HEK293 (cell line): ENCODE results near the gene TRPM5.

Experiments
- YY1 ChIP-seq: fragments of 450-650 bp; formaldehyde crosslinking; IDR thresholded peaks from 2 replicates; pipeline ENCODE4 v1.5.1; 2018; ENCODE audit warnings: missing biosample characterization, missing genetic modification characterization
- ZBTB7A ChIP-seq: fragments of 450-650 bp; formaldehyde crosslinking; IDR thresholded peaks from 2 replicates; pipeline ENCODE4 v1.5.1; 2016; ENCODE audit warnings: low read depth, missing biosample characterization, missing genetic modification characterization
- ZNF133 ChIP-seq: fragments of 450-650 bp; formaldehyde crosslinking; IDR thresholded peaks from 2 replicates; pipeline ENCODE4 v1.5.1; 2016; ENCODE audit warnings: missing biosample characterization, missing genetic modification characterization
- ZNF274 ChIP-seq, 2 experiments: fragments of 200-500 bp in 1 of 2; fragments of 450-650 bp in 1 of 2; sonication (Bioruptor generic) in 1 of 2; formaldehyde crosslinking in 1 of 2; IDR thresholded peaks; 2 replicates each; pipeline versions ENCODE4 v1.5.1 to v1.6.1; 2014 to 2016; ENCODE audit warnings: borderline replicate concordance in 1 of 2, inconsistent platforms in 1 of 2, low read length in 1 of 2, missing biosample characterization in 1 of 2, missing genetic modification characterization in 1 of 2
- TF ChIP-seq, protein P1 (sequence below): fragments of 450-650 bp; formaldehyde crosslinking; IDR thresholded peaks from 2 replicates; pipeline ENCODE4 v1.5.1; 2016; ENCODE audit warnings: missing biosample characterization, missing genetic modification characterization
- TF ChIP-seq, protein P2 (sequence below): fragments of 450-650 bp; formaldehyde crosslinking; IDR thresholded peaks from 2 replicates; pipeline ENCODE4 v1.5.1; 2016; ENCODE audit warnings: missing biosample characterization, missing genetic modification characterization
- TF ChIP-seq, protein P3 (sequence below): fragments of 450-650 bp; formaldehyde crosslinking; IDR thresholded peaks from 2 replicates; pipeline ENCODE4 v1.5.1; 2017; ENCODE audit warnings: missing biosample characterization, missing genetic modification characterization

DNA sequence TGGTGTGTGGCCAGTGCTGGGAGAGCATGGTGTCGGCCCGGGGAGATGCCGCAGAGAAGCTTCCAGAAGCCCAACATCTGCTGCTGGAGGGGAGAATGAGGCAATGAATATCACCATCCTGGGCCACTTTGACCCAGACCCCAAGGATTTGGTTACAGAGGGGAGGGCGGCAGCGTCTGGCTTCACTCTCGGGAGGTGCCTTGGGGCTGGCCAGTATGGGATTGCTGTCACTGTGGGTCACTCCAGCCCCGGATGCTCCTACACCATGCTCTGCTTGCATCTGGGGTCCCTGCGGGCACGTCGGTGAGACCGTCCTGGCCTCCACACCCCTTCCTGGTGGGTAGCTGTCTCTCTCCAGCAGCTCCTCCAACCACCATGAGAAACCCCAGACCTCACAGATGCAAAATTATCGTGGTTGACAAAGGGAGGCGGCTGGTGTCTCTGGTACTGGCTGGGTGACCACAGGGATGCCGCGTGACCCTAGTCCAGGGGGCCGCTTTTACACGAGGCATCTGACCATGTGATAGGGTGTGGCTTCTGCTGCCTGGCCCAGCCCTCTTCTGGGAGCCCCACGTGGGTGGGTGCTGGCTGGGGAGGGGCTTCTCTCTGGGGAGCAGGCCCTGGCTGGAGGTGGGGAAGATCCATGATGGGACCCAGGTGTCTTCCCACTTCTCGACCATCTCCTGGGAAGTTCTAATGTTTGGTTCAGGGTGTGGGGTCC, 6.2 kb upstream of the TRPM5 start:
- TF ChIP-seq, protein P1, sequence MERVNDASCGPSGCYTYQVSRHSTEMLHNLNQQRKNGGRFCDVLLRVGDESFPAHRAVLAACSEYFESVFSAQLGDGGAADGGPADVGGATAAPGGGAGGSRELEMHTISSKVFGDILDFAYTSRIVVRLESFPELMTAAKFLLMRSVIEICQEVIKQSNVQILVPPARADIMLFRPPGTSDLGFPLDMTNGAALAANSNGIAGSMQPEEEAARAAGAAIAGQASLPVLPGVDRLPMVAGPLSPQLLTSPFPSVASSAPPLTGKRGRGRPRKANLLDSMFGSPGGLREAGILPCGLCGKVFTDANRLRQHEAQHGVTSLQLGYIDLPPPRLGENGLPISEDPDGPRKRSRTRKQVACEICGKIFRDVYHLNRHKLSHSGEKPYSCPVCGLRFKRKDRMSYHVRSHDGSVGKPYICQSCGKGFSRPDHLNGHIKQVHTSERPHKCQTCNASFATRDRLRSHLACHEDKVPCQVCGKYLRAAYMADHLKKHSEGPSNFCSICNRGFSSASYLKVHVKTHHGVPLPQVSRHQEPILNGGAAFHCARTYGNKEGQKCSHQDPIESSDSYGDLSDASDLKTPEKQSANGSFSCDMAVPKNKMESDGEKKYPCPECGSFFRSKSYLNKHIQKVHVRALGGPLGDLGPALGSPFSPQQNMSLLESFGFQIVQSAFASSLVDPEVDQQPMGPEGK (tag by site-specific recombination), result no peak
- TF ChIP-seq ZBTB7A (tag by site-specific recombination) (no peak), ZNF274 (IDR thresholded peaks at IDR 0.05; ENCODE audit: low read length) (no peak), ZNF274 (tag by site-specific recombination; IDR thresholded peaks at IDR 0.05; ENCODE audit: borderline replicate concordance) (no peak), YY1 (tag by site-specific recombination) (no peak), ZNF133 (no peak)
- TF ChIP-seq, protein P2, sequence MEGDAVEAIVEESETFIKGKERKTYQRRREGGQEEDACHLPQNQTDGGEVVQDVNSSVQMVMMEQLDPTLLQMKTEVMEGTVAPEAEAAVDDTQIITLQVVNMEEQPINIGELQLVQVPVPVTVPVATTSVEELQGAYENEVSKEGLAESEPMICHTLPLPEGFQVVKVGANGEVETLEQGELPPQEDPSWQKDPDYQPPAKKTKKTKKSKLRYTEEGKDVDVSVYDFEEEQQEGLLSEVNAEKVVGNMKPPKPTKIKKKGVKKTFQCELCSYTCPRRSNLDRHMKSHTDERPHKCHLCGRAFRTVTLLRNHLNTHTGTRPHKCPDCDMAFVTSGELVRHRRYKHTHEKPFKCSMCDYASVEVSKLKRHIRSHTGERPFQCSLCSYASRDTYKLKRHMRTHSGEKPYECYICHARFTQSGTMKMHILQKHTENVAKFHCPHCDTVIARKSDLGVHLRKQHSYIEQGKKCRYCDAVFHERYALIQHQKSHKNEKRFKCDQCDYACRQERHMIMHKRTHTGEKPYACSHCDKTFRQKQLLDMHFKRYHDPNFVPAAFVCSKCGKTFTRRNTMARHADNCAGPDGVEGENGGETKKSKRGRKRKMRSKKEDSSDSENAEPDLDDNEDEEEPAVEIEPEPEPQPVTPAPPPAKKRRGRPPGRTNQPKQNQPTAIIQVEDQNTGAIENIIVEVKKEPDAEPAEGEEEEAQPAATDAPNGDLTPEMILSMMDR, result no peak
- TF ChIP-seq, protein P3, sequence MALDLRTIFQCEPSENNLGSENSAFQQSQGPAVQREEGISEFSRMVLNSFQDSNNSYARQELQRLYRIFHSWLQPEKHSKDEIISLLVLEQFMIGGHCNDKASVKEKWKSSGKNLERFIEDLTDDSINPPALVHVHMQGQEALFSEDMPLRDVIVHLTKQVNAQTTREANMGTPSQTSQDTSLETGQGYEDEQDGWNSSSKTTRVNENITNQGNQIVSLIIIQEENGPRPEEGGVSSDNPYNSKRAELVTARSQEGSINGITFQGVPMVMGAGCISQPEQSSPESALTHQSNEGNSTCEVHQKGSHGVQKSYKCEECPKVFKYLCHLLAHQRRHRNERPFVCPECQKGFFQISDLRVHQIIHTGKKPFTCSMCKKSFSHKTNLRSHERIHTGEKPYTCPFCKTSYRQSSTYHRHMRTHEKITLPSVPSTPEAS (tag by site-specific recombination), result no peak
